Smooth muscle cell (in vitro differentiated cells): ENCODE data around the gene CXCR2. TPM values are rescaled to one million over a fixed set of nuclear protein-coding genes. Genes with fewer than 3 reads are reported as not detected.

Experiments
- DNase-seq: peaks from one replicate; lab custom pipeline; 2025; ENCODE audit not compliant: unreplicated experiment; lab: John Stamatoyannopoulos, UW
- H2AFZ ChIP-seq: fragments of 200-600 bp; sonication (generic); 2 replicates; pipeline ENCODE4 v1.6.0; 2016; ENCODE audit warnings: antibody characterized with exemption, low read depth, mild to moderate bottlenecking
- H3F3A ChIP-seq: fragments of 200-600 bp; sonication (generic); 2 replicates; pipeline ENCODE4 v1.6.0; 2017; ENCODE audit warnings: antibody characterized with exemption, low read depth
- H3K27ac ChIP-seq: fragments of 200-600 bp; sonication (generic); 2 replicates; pipeline ENCODE4 v1.5.1; 2016; ENCODE audit warnings: low read depth, mild to moderate bottlenecking
- H3K27me3 ChIP-seq: fragments of 200-600 bp; sonication (generic); 2 replicates; pipeline ENCODE4 v1.6.1; 2016; ENCODE audit warnings: low read depth, mild to moderate bottlenecking
- H3K36me3 ChIP-seq: fragments of 200-600 bp; sonication (generic); 2 replicates; pipeline ENCODE4 v1.5.1; 2016; ENCODE audit warnings: low read depth
- H3K4me1 ChIP-seq: fragments of 200-600 bp; sonication (generic); 2 replicates; pipeline ENCODE4 v1.5.1; 2016; ENCODE audit warnings: low read depth
- H3K4me2 ChIP-seq: fragments of 200-600 bp; sonication (generic); 2 replicates; pipeline ENCODE4 v1.6.0; 2016; ENCODE audit warnings: mild to moderate bottlenecking
- H3K4me3 ChIP-seq: fragments of 200-600 bp; sonication (generic); 2 replicates; pipeline ENCODE4 v1.5.1; 2016; ENCODE audit warnings: mild to moderate bottlenecking
- H3K79me2 ChIP-seq: fragments of 200-600 bp; sonication (generic); 2 replicates; pipeline ENCODE4 v1.6.0; 2016; ENCODE audit warnings: low read depth, mild to moderate bottlenecking
- H3K9ac ChIP-seq: fragments of 200-600 bp; sonication (generic); 2 replicates; pipeline ENCODE4 v1.6.0; 2016; ENCODE audit warnings: low read depth
- H3K9me3 ChIP-seq: fragments of 200-600 bp; sonication (generic); replicated peaks from 2 replicates; pipeline ENCODE4 v1.5.1; 2016; ENCODE audit warnings: low read depth
- H4K20me1 ChIP-seq: fragments of 200-600 bp; sonication (generic); 2 replicates; pipeline ENCODE4 v1.6.0; 2016; ENCODE audit warnings: low read depth
- CTCF ChIP-seq: fragments of 200-600 bp; sonication (generic); IDR thresholded peaks from 2 replicates; pipeline ENCODE4 v1.5.1; 2017; ENCODE audit warnings: borderline replicate concordance, mild to moderate bottlenecking, antibody characterized with exemption; ENCODE audit not compliant: insufficient read depth, poor library complexity, severe bottlenecking
- WGBS: methylation state at CpG from one replicate; pipeline ENCODE4 v1.1.7; 2016; ENCODE audit warnings: low lambda C conversion rate; 5-methylcytosine and 5-hydroxymethylcytosine counted together
- polyA plus RNA-seq: library from polyadenylated mRNA; unstranded; fragments of >200 nt; fragmentation: Nextera tagmentation; extraction: Ambion mirVana; gene quantifications from 2 replicates; pipeline ENCODE4 v1.2.1, GENCODE V29; 2016
- total RNA-seq: library from RNA; depleted of rRNA; stranded (reverse); fragments of >200 nt; gene quantifications from 2 replicates; pipeline ENCODE4 v1.2.3, GENCODE V29; 2014

The CXCR2 gene
- total and polyA plus RNA-seq, 2 experiments from 2014 or later = 0.24 TPM; not detected in 1

DNA sequence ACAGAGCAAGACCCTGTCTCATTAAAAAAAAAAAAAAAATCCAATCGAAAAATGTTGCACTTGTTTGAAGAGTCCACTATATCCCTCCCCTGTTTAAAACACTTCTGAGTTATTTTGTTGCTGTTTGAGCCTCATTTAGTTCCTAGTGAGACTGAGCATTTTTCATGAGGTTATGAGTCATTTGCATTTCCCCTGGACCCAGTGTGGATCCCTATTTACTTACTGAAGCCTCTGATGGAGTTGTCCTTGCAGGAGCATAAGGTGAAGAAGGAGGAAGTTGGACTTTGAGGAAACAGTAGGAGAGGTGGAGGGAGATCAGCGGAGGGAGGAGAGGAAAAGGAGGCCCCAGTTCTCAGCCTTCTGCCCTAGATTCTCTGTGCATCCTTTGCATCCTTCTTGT is 35.8 kb downstream of the CXCR2 start:
- H3F3A ChIP-seq = no peaks in the 10 kb centered on the region
- no peak overlapping the region for H3K27ac ChIP-seq
- H2AFZ ChIP-seq = no peak overlapping the region
- H3K4me1 ChIP-seq = no peaks in the 10 kb centered on the region
- no peak overlapping the region for H3K4me2 ChIP-seq
- H3K36me3 ChIP-seq = no peaks in the 10 kb centered on the region
- 86% methylated on average over 2 of the region's 2 CpGs for WGBS
- DNase-seq = no peak
- no peaks in the 10 kb centered on the region for H3K79me2 ChIP-seq
- TF ChIP-seq CTCF = no peak
- H3K9ac ChIP-seq = no peak overlapping the region
- H3K27me3 ChIP-seq = peaks cover 5% of the 10 kb centered on the region
- H3K4me3 ChIP-seq = no peak overlapping the region
- H3K9me3 ChIP-seq = no peaks in the 10 kb centered on the region
- H4K20me1 ChIP-seq = no peaks in the 10 kb centered on the region

GRCh38 chr2:218162814-218163213 is 37.0 kb downstream of the CXCR2 start:
- Histone ChIP-seq H3K9me3 (no peaks in the 10 kb centered on the region), H3K27me3 (peaks cover 5% of the 10 kb centered on the region)

GRCh38 chr2:218166791-218167190 is 41.0 kb downstream of the CXCR2 start, which contains the start of gene CXCR1:
Gene CXCR1 (minus strand): TSS chr2:218166962. CDS start chr2:218165211, 1,751 bp downstream.
- Histone ChIP-seq H3K27ac (no peak within 1 kb of the TSS), H3K9ac (no peak within 1 kb of the TSS), H3K4me2 (no peak within 1 kb of the TSS), H3K4me1 (no peaks in the 10 kb centered on the region), H3K79me2 (no peaks in the 10 kb centered on the region), H3K27me3 (no peaks in the 10 kb centered on the region), H4K20me1 (no peaks in the 10 kb centered on the region), H3K9me3 (no peaks in the 10 kb centered on the region), H2AFZ (no peak within 1 kb of the TSS), H3K36me3 (no peaks in the 10 kb centered on the region), H3K4me3 (no peak within 1 kb of the TSS), H3F3A (no peaks in the 10 kb centered on the region)
- no peak for DNase-seq
- 91% methylated on average over 3 of the region's 3 CpGs for WGBS
- no peak for TF ChIP-seq CTCF

More at GRCh38 chr2:218162814-218163213, 37.0 kb downstream of the CXCR2 start:
- Histone ChIP-seq H2AFZ (no peak overlapping the region), H3K9ac (no peak overlapping the region), H3K4me2 (no peak overlapping the region), H4K20me1 (no peaks in the 10 kb centered on the region), H3F3A (no peaks in the 10 kb centered on the region), H3K4me1 (no peaks in the 10 kb centered on the region), H3K36me3 (no peaks in the 10 kb centered on the region), H3K27ac (no peak overlapping the region), H3K4me3 (no peak overlapping the region), H3K79me2 (no peaks in the 10 kb centered on the region)
- TF ChIP-seq CTCF = no peak
- 93% methylated on average over 1 of the region's 1 CpG for WGBS
- DNase-seq = no peak

DNA sequence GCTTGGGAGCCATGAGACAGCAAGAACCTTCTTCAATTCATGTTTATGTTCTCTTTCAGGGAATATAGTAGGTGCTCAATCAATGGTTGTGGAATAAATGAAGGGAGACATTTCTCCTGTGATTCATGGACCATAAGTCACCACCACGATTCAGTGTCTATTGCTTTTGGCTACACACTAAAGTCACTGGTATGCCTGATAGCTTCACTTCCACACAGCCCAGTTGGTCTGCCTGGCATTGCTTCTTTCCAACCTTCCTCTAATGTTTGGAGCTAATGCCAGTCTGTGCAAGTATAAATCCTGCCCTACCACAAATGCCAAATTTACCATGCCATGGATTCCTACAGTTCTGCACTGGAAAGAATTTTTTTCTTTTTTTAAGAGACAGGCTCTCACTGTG is 42.2 kb downstream of the CXCR2 start:
- 45% methylated on average over 1 of the region's 1 CpG for WGBS
- no peak for DNase-seq
- no peaks in the 10 kb centered on the region for H3K4me1 ChIP-seq

More for the DNA sequence above, 42.2 kb downstream of the CXCR2 start:
- Histone ChIP-seq H3K4me2 (no peak overlapping the region), H3K27ac (no peak overlapping the region), H3F3A (no peaks in the 10 kb centered on the region), H2AFZ (no peak overlapping the region), H3K9me3 (no peaks in the 10 kb centered on the region), H3K9ac (no peak overlapping the region), H3K27me3 (no peaks in the 10 kb centered on the region), H3K79me2 (no peaks in the 10 kb centered on the region), H3K4me3 (no peak overlapping the region), H3K36me3 (no peaks in the 10 kb centered on the region), H4K20me1 (no peaks in the 10 kb centered on the region)
- no peak for TF ChIP-seq CTCF
